GM10266 (cell line): ENCODE measurements around the gene PTH2.

Source experiments
- DNase-seq: peaks from one replicate; pipeline ENCODE4 v3.0.0; 2012; ENCODE audit errors: extremely low spot score
- TF ChIP-seq, protein P1 (sequence below): IDR thresholded peaks from 2 replicates; pipeline ENCODE4 v1.5.1; 2012; ENCODE audit warnings: mild to moderate bottlenecking, low read depth; ENCODE audit not compliant: control insufficient read depth, insufficient read depth; ENCODE audit errors: missing control alignments

The PTH2 gene

DNA sequence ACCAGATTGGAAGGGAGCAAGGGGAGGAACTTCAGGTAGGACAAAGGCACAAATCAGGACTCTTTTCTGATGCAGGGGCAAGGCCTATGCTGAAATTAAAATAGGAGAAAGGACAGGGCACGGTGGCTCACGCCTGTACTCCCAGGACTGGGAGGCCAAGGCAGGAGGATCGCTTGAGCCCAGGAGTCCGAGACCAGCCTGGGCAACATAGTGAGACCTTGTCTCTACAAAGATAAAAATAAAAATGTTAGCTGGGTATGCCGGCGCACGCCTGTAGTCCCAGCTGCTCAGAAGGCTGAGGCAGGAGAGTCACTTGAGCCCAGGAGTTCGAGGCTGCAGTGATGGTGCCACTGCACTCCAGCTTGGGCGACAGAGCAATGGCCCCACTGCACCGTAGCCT, 12.4 kb upstream of the PTH2 start:
- DNase-seq, result no peak
- TF ChIP-seq, protein P1, sequence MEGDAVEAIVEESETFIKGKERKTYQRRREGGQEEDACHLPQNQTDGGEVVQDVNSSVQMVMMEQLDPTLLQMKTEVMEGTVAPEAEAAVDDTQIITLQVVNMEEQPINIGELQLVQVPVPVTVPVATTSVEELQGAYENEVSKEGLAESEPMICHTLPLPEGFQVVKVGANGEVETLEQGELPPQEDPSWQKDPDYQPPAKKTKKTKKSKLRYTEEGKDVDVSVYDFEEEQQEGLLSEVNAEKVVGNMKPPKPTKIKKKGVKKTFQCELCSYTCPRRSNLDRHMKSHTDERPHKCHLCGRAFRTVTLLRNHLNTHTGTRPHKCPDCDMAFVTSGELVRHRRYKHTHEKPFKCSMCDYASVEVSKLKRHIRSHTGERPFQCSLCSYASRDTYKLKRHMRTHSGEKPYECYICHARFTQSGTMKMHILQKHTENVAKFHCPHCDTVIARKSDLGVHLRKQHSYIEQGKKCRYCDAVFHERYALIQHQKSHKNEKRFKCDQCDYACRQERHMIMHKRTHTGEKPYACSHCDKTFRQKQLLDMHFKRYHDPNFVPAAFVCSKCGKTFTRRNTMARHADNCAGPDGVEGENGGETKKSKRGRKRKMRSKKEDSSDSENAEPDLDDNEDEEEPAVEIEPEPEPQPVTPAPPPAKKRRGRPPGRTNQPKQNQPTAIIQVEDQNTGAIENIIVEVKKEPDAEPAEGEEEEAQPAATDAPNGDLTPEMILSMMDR, result no peak

- TF ChIP-seq, protein P1, result no peak
- no peak for DNase-seq
Measured at GRCh38 chr19:49434907-49435583, 11.8 kb upstream of the PTH2 start.

GRCh38 chr19:49433240-49433901, 10.1 kb upstream of the PTH2 start:
- no peak for DNase-seq
- TF ChIP-seq, protein P1, result no peak

DNA sequence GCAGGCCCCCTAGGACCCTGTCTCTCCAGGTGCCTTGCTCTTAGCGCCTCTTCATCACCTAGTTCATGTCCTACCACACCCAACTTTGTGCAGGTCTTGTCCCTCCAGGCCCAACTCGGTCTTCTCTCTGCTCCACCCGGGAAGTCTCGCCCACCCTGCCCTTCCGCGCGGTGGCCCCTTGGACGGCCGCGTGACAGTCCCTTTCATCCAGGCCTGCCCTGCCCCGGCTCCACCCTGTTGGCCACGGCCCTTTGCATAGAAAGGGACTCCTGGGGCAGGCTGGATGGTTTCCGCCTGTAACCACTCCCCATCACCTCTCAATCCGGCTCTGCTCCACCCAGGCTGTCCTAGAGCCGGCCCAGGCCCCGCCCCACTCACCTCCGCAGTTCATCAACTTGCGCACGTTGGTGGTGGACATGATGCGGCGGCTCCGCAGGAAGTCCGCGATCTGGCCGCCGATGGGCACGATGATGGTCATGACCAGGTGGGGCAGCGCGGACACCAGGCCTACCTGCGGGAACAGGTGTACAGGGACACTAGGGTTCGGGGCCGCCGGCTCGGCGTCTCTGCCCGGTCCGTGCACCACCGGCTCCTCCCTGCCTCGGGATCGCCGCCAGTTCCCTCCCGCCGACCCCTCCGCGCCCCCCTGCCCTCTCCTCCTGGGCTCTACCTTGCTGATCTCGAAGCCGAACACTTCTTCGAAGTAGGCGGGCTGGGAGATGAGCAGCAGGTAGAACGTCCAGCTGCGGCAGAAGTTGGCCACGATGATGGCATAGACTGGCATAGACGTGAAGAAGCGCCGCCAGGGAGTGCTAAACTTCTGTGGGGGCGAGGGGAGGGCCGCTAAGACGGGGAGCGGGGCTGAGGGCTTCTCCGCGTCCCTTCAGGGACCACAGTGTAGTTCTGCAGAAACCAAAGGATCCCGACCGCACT, 9.2 kb upstream of the PTH2 start:
- TF ChIP-seq, protein P1, result no peak
- DNase-seq, result no peak

DNA sequence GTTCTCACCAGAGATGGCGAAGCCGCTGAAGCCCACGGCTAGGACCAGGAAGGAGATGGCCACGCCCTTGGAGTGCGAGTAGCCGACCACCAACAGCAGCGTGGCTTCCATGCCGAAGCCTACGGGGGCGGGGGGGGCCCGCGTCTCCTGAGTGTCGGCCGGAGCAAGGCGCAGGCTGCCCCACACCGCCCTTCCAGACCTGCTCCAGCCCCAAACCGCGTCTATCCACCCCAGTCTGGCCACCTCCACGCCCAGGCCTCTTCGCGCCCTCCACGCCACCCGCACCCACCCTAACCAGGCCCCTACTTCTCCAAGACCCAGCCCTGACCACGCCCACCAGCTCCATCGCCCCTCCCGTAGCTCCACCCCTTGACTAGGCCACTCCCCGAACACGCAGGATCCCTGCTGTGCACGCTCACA, 8.1 kb upstream of the PTH2 start:
- TF ChIP-seq, protein P1, result no peak
- DNase-seq, result no peak

GRCh38 chr19:49430678-49431329, 7.6 kb upstream of the PTH2 start:
- TF ChIP-seq, protein P1, result peak; percentile 45
- no peak for DNase-seq
